ENCODE data around the gene CLASP1. TPM values are rescaled to one million over a fixed set of nuclear protein-coding genes. Genes with fewer than 3 reads are reported as not detected.

CLASP1 gene
- total and polyA plus RNA-seq, 2 of the 8 experiments (the other 6 are each of a cell fraction or from before 2014, with no cell fraction given): 7.3 to 53.9 TPM

GRCh38 chr2:121613152-121613551 lies 36.1 kb downstream of the CLASP1 start:
- DNase-seq (ENCODE audit: low read depth in 1 of 2, low spot score in 2 of 2): no peak
- no peak overlapping the region for H4K8ac ChIP-seq (ENCODE audit: extremely low read depth, insufficient read depth, low read length)
- no peak for FAIRE-seq
- H3K23ac ChIP-seq (ENCODE audit: insufficient read length): no peak overlapping the region
- no peak overlapping the region for H3K4me2 ChIP-seq (ENCODE audit: insufficient read depth in 1 of 2, low read depth in 2 of 2, low read length in 2 of 2)
- no peak overlapping the region for H3K4me3 ChIP-seq (ENCODE audit: extremely low read depth in 1 of 4, insufficient read depth in 2 of 4, low read depth in 3 of 4, low read length in 4 of 4)
- no peaks in the 10 kb centered on the region for H3K27me3 ChIP-seq (replicated peaks in 1 of 4; ENCODE audit: control insufficient read depth in 3 of 4, extremely low read depth in 1 of 4, insufficient read depth in 3 of 4, low read length in 3 of 4)
- no peak overlapping the region for H2BK5ac ChIP-seq (ENCODE audit: low read depth, low read length)
- H2BK12ac ChIP-seq (ENCODE audit: low read depth, low read length): no peak overlapping the region
- TF ChIP-seq JUN (IDR thresholded peaks at IDR 0.05; ENCODE audit: low read depth, low read length) (no peak), TCF12 (IDR thresholded peaks at IDR 0.05; ENCODE audit: low read depth, low read length) (no peak), SIRT6 (IDR thresholded peaks at IDR 0.05; ENCODE audit: low read length) (no peak), EZH2 (IDR thresholded peaks at IDR 0.05; ENCODE audit: low read depth, low read length, severe bottlenecking) (no peak), NRF1 (IDR thresholded peaks at IDR 0.05; ENCODE audit: low read depth, low read length) (no peak), USF2 (IDR thresholded peaks at IDR 0.05; ENCODE audit: low read length) (no peak), SIN3A (conservative IDR thresholded peaks at IDR 0.05 in 1 of 2, IDR thresholded peaks at IDR 0.05 in 1 of 2; ENCODE audit: low read depth in 1 of 2, low read length in 2 of 2) (no peak), SUZ12 (IDR thresholded peaks at IDR 0.05; ENCODE audit: low read length) (no peak), BCL11A (IDR thresholded peaks at IDR 0.05; ENCODE audit: low read depth in 2 of 2, low read length in 2 of 2) (no peak)
- H2BK15ac ChIP-seq (ENCODE audit: low read length): no peak overlapping the region
- no peak overlapping the region for H3K4ac ChIP-seq (replicated peaks; ENCODE audit: insufficient read length, low read depth, low read length)
- no peak overlapping the region for H3K9ac ChIP-seq (replicated peaks in 1 of 4; ENCODE audit: extremely low read depth in 1 of 4, low read depth in 3 of 4, low read length in 3 of 4)
- H3K4me1 ChIP-seq (replicated peaks in 1 of 4; ENCODE audit: control insufficient read depth in 3 of 4, insufficient read depth in 4 of 4, low read length in 3 of 4): no peaks in the 10 kb centered on the region; a peak in 2 of 7 replicates
- H2AFZ ChIP-seq (ENCODE audit: low read length): no peak overlapping the region
- no peak overlapping the region for H2BK120ac ChIP-seq (replicated peaks; ENCODE audit: low read depth, low read length)
- H3K56ac ChIP-seq (replicated peaks; ENCODE audit: insufficient read length, low read depth, low read length): no peak overlapping the region
- H3K23me2 ChIP-seq (ENCODE audit: low read depth, low read length): no peaks in the 10 kb centered on the region; the same call in 1 of the 2 replicates
- no peak overlapping the region for H2BK20ac ChIP-seq (ENCODE audit: low read length)
- no peak overlapping the region for H3K27ac ChIP-seq (ENCODE audit: low read depth, low read length)
- 0 out of 2 replicates have a peak, but pooled peaks cover 3% of the 10 kb centered on the region for H3K79me1 ChIP-seq (ENCODE audit: low read depth, low read length)
- no peak overlapping the region for H4K5ac ChIP-seq (ENCODE audit: insufficient read length, low read depth, low read length)
- ChIA-PET POLR2A (ENCODE audit: partially characterized antibody) (interaction anchor here (0.6 kb wide), 1 partner anchor 36 kb away, joined by 3 read pairs; the partner anchor contains the start of gene CLASP1), CTCF (ENCODE audit: partially characterized antibody) (interaction anchor here (0.6 to 1.0 kb wide), 2 partner anchors 17 to 1060 kb away, joined by 4 to 5 read pairs; no protein-coding TSS in a partner anchor)
- no peaks in the 10 kb centered on the region for H3K9me3 ChIP-seq (ENCODE audit: insufficient read depth in 2 of 2, low read depth in 1 of 2, low read length in 1 of 2)
- peaks cover 0 to 7% of the 10 kb centered on the region in 2 experiments for H4K20me1 ChIP-seq (replicated peaks in 1 of 2; ENCODE audit: control insufficient read depth in 1 of 2, insufficient read depth in 2 of 2, low read length in 2 of 2)
- no peaks in the 10 kb centered on the region; a peak in 1 of 8 replicates for H3K36me3 ChIP-seq (ENCODE audit: control insufficient read depth in 2 of 4, insufficient read depth in 4 of 4, low read length in 3 of 4)
- H3K14ac ChIP-seq (ENCODE audit: insufficient read length): no peak overlapping the region
- peaks cover 0 to 48% of the 10 kb centered on the region in 2 experiments; a peak in 2 of 4 replicates for H3K79me2 ChIP-seq (ENCODE audit: control insufficient read depth in 1 of 2, insufficient read depth in 2 of 2, low read length in 2 of 2)
- no peak overlapping the region for H4K91ac ChIP-seq (replicated peaks; ENCODE audit: insufficient read length, low read length)
- no peak overlapping the region for H2AK5ac ChIP-seq (ENCODE audit: low read depth, low read length)
- H3K18ac ChIP-seq (ENCODE audit: extremely low read depth, low read length): no peak overlapping the region

All from H1 (cell line).